Kasumi-1 (cell line): ENCODE measurements around the gene FRMD4A.

Source experiments
- DNase-seq, 2 experiments: peaks; one replicate each; lab custom pipeline; 2025; lab: John Stamatoyannopoulos, UW

FRMD4A gene

GRCh38 chr10:14330388-14331061, at the start of gene FRMD4A:
Gene FRMD4A, minus strand, starts transcription at chr10:14330924.
- DNase-seq: no peak

DNA sequence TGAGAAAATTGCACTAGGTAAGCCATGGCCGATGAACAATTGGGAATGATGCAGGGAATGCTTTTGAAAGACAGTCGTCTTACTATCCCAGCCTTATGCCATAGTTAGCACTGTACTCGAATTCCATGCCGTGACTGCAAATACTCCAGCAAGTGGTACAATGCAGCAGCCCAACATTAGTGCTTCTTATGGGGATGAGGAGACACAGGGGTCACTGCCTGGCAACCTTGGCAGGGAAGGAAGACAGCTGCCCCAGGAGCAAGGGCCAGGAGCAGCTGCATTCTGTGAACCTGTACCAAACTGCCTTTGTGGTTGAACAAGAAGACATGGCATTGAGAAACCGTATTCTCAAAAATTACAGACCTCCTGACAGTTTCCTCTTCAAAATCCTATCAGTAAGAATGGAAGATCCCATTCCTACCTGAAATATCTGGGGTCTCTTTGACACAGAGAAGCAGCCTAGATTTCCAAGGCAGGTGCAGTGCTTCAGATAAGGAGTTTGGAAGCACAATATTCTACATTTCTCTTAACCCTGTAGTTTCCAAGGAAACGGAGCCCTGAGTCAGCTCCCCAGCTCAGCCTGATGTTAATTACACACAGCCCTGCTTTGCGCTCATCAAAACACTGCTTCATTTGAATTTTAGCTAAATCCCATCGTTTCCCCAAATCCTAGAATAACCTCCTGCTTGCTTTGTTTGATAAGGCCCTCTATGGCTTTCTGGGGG, 49.0 kb upstream of the FRMD4A start:
- DNase-seq: no peak

DNA sequence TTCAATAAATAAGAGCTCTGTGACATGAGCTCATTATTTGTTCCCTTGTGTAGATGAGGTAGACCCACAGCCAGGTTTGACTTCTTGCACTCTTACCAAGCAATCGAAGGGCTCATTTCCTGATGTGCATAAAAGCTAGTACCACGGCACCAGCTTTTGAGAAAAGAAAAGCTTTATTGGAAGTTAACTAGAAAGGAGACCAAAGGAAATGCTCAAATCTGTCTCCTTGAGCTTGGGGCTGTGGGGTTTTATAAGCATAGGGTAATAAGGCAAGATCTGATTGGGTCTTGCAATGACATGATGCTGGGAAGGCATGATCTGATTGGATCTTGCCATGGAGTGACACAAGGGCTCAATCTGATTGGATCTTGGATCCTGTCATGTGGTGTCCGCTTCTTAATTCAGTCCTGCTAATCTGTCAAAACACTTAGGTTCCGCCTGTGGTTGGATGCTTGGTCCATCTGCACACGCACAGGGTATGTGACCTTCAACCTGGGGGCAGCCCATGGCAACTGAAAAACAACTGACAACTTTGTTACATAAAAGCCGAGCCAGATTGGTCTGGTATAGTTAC, 47.8 kb upstream of the FRMD4A start:
- DNase-seq: no peak

- no peak for DNase-seq
Observed at GRCh38 chr10:14377591-14378175, 47.0 kb upstream of the FRMD4A start.

- DNase-seq: no peak
Observed at GRCh38 chr10:14374745-14375445, 44.2 kb upstream of the FRMD4A start.

- DNase-seq: no peak
Observed at GRCh38 chr10:14372606-14373005, 41.9 kb upstream of the FRMD4A start.

DNA sequence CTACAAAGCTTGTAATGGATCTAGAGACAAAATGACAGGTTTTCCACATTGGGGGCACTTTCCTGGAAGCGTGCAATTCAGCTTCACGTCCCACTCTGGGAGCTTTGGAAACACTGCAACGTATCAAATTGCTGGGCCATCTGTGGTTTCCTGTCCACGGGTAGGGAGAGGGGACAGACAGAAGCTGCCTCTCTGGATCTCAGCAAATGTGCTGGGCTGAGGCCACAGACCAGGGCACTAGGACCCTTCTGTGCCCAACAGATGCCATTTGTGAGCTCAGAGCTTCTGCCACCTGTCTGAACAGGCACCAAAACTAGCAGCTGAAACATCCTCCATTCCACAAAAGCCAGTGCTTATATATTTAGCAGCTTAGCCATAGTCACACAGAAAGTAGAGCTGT, 40.9 kb upstream of the FRMD4A start:
- DNase-seq: no peak

- no peak for DNase-seq
Observed at GRCh38 chr10:14370894-14371293, 40.2 kb upstream of the FRMD4A start.

DNA sequence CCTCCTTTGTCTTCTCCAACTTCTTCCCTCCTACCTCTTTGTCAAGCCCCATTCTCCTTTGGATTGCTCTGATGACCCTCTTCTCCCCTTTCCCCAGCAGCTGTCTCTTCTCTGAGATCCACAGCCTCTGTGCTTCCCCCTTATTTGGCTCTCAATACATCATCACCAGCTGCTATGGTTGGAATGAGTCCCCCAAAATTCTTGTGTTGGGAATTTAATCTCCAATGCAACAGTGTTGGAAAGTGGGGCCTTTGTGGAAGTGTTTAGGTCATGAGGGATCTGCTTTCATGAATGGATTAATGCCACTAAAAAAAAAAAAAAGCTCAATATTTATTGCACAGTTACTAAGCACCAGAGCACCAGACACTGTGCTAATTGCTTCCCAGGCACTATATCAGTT, 39.2 kb upstream of the FRMD4A start:
- no peak for DNase-seq

DNA sequence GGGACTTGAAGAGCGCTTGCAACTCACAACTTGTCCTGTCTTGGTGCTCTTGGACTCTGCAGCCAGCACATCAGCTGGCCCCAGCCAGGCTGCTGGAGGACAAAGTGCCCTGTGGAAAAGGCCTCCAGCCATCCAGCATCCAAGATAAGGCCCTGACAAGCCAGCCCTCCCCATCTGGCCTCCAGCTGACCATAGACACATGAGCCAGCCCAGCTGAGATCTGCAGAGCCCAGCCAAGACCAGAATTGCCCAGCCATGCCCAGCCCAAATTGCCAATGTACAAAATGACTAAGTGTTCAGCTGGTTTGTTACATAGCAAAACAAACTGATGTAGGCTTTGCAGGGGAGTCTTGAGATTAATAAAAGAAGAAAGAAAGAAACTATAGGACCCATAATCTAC, 36.0 kb upstream of the FRMD4A start:
- DNase-seq: no peak

- no peak for DNase-seq
Observed at GRCh38 chr10:14365266-14365665, 34.5 kb upstream of the FRMD4A start.

DNA sequence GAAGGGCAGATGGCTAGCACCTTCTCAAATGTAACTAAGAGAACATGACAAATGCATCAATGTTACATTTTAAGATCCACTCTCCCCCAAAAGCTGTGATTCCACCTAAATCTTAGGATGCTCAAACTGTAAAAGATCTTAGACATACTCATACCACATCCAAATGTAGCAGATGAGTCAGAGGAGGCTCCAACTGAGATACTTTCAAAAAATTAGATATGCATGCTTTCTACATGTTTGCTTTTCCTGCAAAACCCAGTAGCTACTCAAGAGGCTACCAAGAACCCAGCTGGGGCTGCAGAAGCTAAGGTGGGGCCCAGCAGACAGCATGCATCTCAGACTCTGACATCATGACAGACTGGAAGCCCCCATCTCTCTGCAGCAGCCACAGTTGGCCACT, 31.4 kb upstream of the FRMD4A start:
- no peak for DNase-seq

- DNase-seq: no peak
Observed at GRCh38 chr10:14360961-14361360, 30.2 kb upstream of the FRMD4A start.

- no peak for DNase-seq
Observed at GRCh38 chr10:14360515-14360914, 29.8 kb upstream of the FRMD4A start.

DNA sequence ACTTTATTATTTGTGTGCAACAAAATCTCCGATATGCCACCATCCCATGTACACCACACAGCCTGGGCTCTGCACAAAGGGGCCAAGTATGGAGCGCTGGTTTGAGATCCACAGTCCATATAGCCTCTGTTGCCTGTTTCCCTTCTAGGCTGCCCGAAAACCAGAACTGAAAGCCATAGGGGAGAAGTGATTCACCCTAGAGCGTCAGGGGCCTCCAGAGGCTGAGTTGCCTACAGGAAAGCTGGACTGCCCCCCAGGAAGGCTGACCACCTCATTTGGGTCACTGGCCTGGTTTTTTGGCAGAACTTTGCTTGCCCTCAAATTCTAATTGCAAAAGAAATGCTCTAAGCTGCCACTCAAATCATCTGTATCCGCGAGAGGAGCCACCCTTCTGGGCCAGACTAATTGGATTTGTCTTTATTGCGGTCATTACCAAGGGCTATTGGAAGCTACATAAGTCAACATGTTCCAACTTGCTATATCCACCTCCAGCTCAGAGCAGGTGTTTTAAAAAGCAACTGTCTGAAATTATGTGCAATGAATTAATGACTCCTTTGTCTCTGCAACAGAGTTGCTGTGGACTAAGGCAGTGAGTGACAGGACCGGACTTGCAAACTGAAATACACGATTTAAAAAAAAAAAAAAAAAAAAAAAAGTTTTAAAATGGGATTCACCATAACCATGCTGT, 28.3 kb upstream of the FRMD4A start:
- no peak for DNase-seq

GRCh38 chr10:14356921-14357320, 26.2 kb upstream of the FRMD4A start:
- no peak for DNase-seq

GRCh38 chr10:14355750-14356149, 25.0 kb upstream of the FRMD4A start:
- DNase-seq: no peak

- DNase-seq: no peak
Observed at GRCh38 chr10:14353291-14353913, 22.7 kb upstream of the FRMD4A start.

GRCh38 chr10:14350006-14350405, 19.3 kb upstream of the FRMD4A start:
- no peak for DNase-seq

GRCh38 chr10:14349081-14349480, 18.4 kb upstream of the FRMD4A start:
- DNase-seq: no peak

GRCh38 chr10:14345262-14345661, 14.5 kb upstream of the FRMD4A start:
- DNase-seq: no peak
